OCI-LY7 (cell line): ENCODE measurements around the gene CCDC142.

Experiments used
- CTCF ChIP-seq: fragments of 200-600 bp; sonication (generic); conservative IDR thresholded peaks from 2 replicates; pipeline ENCODE4 v1.5.1; 2014; ENCODE audit warnings: mild to moderate bottlenecking, antibody characterized with exemption, low read length, moderate library complexity, mixed read lengths
- EZH2phosphoT487 ChIP-seq: fragments of 200-600 bp; sonication (generic); IDR thresholded peaks from 2 replicates; pipeline ENCODE4 v1.6.1; 2018; ENCODE audit warnings: low read depth, borderline replicate concordance, mild to moderate bottlenecking, mixed run types, antibody characterized with exemption, low read length, moderate library complexity, mixed read lengths

- TF ChIP-seq CTCF = no peak
- no peak for TF ChIP-seq EZH2phosphoT487
Observed at GRCh38 chr2:74444498-74445318, 38.1 kb downstream of the CCDC142 start.
